ENCODE data around the gene VSTM2A. TPM values are rescaled to one million over a fixed set of nuclear protein-coding genes. Genes with fewer than 3 reads are reported as not detected.

VSTM2A gene
- total and polyA plus RNA-seq, 10 of the 15 experiments (the other 5 are each of a cell fraction or from before 2014, with no cell fraction given), result 0.22 TPM; not detected in 9

GRCh38 chr7:54550471-54550870, 8.3 kb downstream of the VSTM2A start (continued):
- TF ChIP-seq PRDM15 (CRISPR knock-in tag; IDR thresholded peaks at IDR 0.05) (no peak), ZNF207 (IDR thresholded peaks at IDR 0.05; ENCODE audit: borderline replicate concordance) (no peak), GABPA (IDR thresholded peaks at IDR 0.05; ENCODE audit: low read depth) (no peak), IKZF1 (conservative IDR thresholded peaks at IDR 0.05) (no peak), HDGF (IDR thresholded peaks at IDR 0.05) (no peak), CEBPB (IDR thresholded peaks at IDR 0.05; ENCODE audit: borderline replicate concordance in 1 of 2, low read depth in 2 of 2, low read length in 2 of 2) (no peak)

GRCh38 chr7:54556121-54556520, 13.9 kb downstream of the VSTM2A start:
- ChIA-PET SMC1A (ENCODE audit: uncharacterized antibody, unreplicated experiment) (no interaction called here), POLR2A (no interaction called here), CTCF (no interaction called here), RAD21 (ENCODE audit: unreplicated experiment) (no interaction called here)
- no peaks in the 10 kb centered on the region for H3K27me3 ChIP-seq (replicated peaks in 1 of 2; ENCODE audit: control insufficient read depth in 2 of 2, insufficient read depth in 2 of 2, low read length in 1 of 2)
- H3K79me2 ChIP-seq (ENCODE audit: control insufficient read depth, insufficient read depth, low read length), result no peaks in the 10 kb centered on the region
- H3K4me3 ChIP-seq, result no peak overlapping the region
- no peaks in the 10 kb centered on the region for H3K36me3 ChIP-seq (ENCODE audit: control insufficient read depth in 2 of 2, insufficient read depth in 2 of 2, low read length in 1 of 2)
- no peak overlapping the region for H3K27ac ChIP-seq (ENCODE audit: control insufficient read depth, insufficient read depth)
- H3K9me3 ChIP-seq (replicated peaks; ENCODE audit: control insufficient read depth, insufficient read depth, low read length), result no peaks in the 10 kb centered on the region
- H4K20me1 ChIP-seq (ENCODE audit: control insufficient read depth, insufficient read depth), result no peaks in the 10 kb centered on the region
- no peak overlapping the region for H3K4me2 ChIP-seq (ENCODE audit: control insufficient read depth, insufficient read depth)
- TF ChIP-seq FOXM1 (IDR thresholded peaks at IDR 0.05; ENCODE audit: low read depth, low read length), result no peak
- H2AFZ ChIP-seq (ENCODE audit: control insufficient read depth, low read depth, low read length), result no peak overlapping the region
- DNase-seq (ENCODE audit: low read depth, low spot score), result no peak
- no peak for FAIRE-seq
- WGBS (ENCODE audit: insufficient coverage, insufficient replicate concordance, low lambda C conversion rate, missing lambda C conversion rate), result 0% methylated on average over 1 of the region's 1 CpG
- H3K4me1 ChIP-seq (ENCODE audit: control insufficient read depth, insufficient read depth, low read length), result no peaks in the 10 kb centered on the region
- BruUV-seq (replicated peaks), result no TSS peak
- in situ Hi-C loops (cut with MboI) (no loop called here), intact Hi-C loops (cut with micrococcal nuclease; ENCODE audit: unreplicated experiment) (no loop called here)
- ATAC-seq, result no peak
- no peak overlapping the region for H3K9ac ChIP-seq (ENCODE audit: control insufficient read depth, insufficient read depth, low read length)

All from GM12878 (cell line).